ENCODE measurements around the gene RUNX1. TPM values are rescaled to one million over a fixed set of nuclear protein-coding genes. Genes with fewer than 3 reads are reported as not detected.
A peak's percentile ranks its signal among the peaks of the same experiment; 100 is the strongest.

Gene RUNX1
- polyA plus RNA-seq, 1 of the 3 experiments (the other 2 are of a cell fraction) = 17.1 TPM

GRCh38 chr21:34936883-34937563 is 112.1 kb downstream of the RUNX1 start (continued):
- TF ChIP-seq CTCF (IDR thresholded peaks at IDR 0.05) (no peak), SIN3A (IDR thresholded peaks at IDR 0.05; ENCODE audit: borderline replicate concordance, low read depth, low read length) (no peak), NRF1 (IDR thresholded peaks at IDR 0.05; ENCODE audit: low read depth, low read length) (no peak), POLR2AphosphoS5 (IDR thresholded peaks at IDR 0.05; ENCODE audit: low read depth, low read length) (no peak), TEAD4 (IDR thresholded peaks at IDR 0.05; ENCODE audit: borderline replicate concordance, insufficient read depth) (no peak), FOXM1 (IDR thresholded peaks at IDR 0.05; ENCODE audit: low read depth) (no peak), EZH2phosphoT487 (IDR thresholded peaks at IDR 0.05; ENCODE audit: borderline replicate concordance, low read depth) (no peak), MEF2A (IDR thresholded peaks at IDR 0.05; ENCODE audit: borderline replicate concordance, low read depth) (no peak), RAD21 (IDR thresholded peaks at IDR 0.05; ENCODE audit: low read length) (no peak), TAF1 (IDR thresholded peaks at IDR 0.05; ENCODE audit: borderline replicate concordance, low read depth, low read length) (no peak), JUND (IDR thresholded peaks at IDR 0.05) (peak; percentile 17; the same call in 1 of the 2 replicates), TCF12 (IDR thresholded peaks at IDR 0.05) (0 out of 2 replicates have a peak, but pooled peaks have one; percentile 9), USF1 (IDR thresholded peaks at IDR 0.05; ENCODE audit: borderline replicate concordance, low read depth) (no peak), RCOR1 (IDR thresholded peaks at IDR 0.05; ENCODE audit: low read length) (no peak), PBX3 (IDR thresholded peaks at IDR 0.05) (no peak), FOSL2 (IDR thresholded peaks at IDR 0.05; ENCODE audit: borderline replicate concordance, low read depth) (peak; percentile 29; the same call in 1 of the 2 replicates), FOXJ3 (CRISPR knock-in tag; IDR thresholded peaks at IDR 0.05) (no peak), MXI1 (IDR thresholded peaks at IDR 0.05; ENCODE audit: low read depth, low read length) (no peak), ELF1 (IDR thresholded peaks at IDR 0.05) (no peak)

DNA sequence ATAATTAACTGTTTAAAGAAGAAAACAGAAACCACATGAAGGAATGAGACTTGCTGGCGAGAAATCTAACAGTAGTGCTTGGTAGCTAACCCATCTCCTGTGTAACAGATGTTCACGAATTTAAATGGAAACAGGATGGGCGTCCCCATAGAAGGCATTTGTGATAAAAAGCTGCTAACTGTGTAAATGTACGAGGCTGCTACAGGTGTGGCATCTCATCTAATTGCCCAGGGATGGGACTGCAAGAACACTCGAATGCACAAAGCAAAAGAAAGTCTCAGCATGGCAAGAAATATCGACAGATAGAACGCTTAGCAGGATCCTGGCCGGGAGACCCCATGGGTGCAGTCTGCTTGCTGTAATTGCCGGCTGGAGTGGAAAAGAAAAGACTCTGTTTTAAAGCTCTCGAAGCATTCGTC is 112.7 kb downstream of the RUNX1 start:
- POLR2A ChIA-PET = no interaction called here
- no peaks in the 10 kb centered on the region for H3K9me2 ChIP-seq
- H3F3A ChIP-seq (replicated peaks; ENCODE audit: insufficient read depth) = peaks cover 16% of the 10 kb centered on the region
- no peak for DNase-seq
- no peak for TF ChIP-seq EP300 (IDR thresholded peaks at IDR 0.05; ENCODE audit: borderline replicate concordance in 1 of 2, low read depth in 1 of 2, low read length in 1 of 2)
- TF ChIP-seq, protein P1, sequence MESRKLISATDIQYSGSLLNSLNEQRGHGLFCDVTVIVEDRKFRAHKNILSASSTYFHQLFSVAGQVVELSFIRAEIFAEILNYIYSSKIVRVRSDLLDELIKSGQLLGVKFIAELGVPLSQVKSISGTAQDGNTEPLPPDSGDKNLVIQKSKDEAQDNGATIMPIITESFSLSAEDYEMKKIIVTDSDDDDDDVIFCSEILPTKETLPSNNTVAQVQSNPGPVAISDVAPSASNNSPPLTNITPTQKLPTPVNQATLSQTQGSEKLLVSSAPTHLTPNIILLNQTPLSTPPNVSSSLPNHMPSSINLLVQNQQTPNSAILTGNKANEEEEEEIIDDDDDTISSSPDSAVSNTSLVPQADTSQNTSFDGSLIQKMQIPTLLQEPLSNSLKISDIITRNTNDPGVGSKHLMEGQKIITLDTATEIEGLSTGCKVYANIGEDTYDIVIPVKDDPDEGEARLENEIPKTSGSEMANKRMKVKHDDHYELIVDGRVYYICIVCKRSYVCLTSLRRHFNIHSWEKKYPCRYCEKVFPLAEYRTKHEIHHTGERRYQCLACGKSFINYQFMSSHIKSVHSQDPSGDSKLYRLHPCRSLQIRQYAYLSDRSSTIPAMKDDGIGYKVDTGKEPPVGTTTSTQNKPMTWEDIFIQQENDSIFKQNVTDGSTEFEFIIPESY (IDR thresholded peaks at IDR 0.05; ENCODE audit: borderline replicate concordance, low read depth) = no peak
- no peak for TF ChIP-seq RCOR1 (IDR thresholded peaks at IDR 0.05; ENCODE audit: low read length)
- no peak for TF ChIP-seq EZH2phosphoT487 (IDR thresholded peaks at IDR 0.05; ENCODE audit: borderline replicate concordance, low read depth)
- 0 out of 4 replicates have a peak overlapping the region, but pooled peaks of 1 of the 2 experiments have one; percentile 8 for H3K27ac ChIP-seq (ENCODE audit: low read depth in 2 of 2, low read length in 1 of 2)
- H3K79me2 ChIP-seq (ENCODE audit: insufficient read depth) = no peaks in the 10 kb centered on the region
- H2AFZ ChIP-seq (ENCODE audit: low read depth) = no peak overlapping the region
- no peak overlapping the region for H3K4me3 ChIP-seq (ENCODE audit: low read depth in 2 of 2, low read length in 1 of 2)
- no peaks in the 10 kb centered on the region for H3K27me3 ChIP-seq (ENCODE audit: insufficient read depth)
- CTCF ChIA-PET = interaction anchor here (1.8 kb wide), 1 partner anchor 191 kb away, joined by 5 read pairs; no protein-coding TSS in a partner anchor
- WGBS (ENCODE audit: low lambda C conversion rate) = 70% methylated on average over 11 of the region's 11 CpGs
- no peak overlapping the region for H3K9ac ChIP-seq
- no peaks in the 10 kb centered on the region for H3K36me3 ChIP-seq (replicated peaks in 1 of 2; ENCODE audit: control insufficient read depth in 1 of 2, insufficient read depth in 2 of 2, low read length in 1 of 2)
- peaks cover 3 to 20% of the 10 kb centered on the region in 2 experiments; a peak in 3 of 4 replicates for H3K4me1 ChIP-seq (ENCODE audit: control insufficient read depth in 1 of 2, insufficient read depth in 2 of 2, low read depth in 1 of 2, low read length in 1 of 2)
- H3K9me3 ChIP-seq = no peaks in the 10 kb centered on the region
- no peaks in the 10 kb centered on the region for H4K20me1 ChIP-seq (ENCODE audit: insufficient read depth)
- no peak overlapping the region; the same call in 1 of the 2 replicates for H3K4me2 ChIP-seq
